ENCODE measurements around the gene MRLN. TPM values are rescaled to one million over a fixed set of nuclear protein-coding genes. Genes with fewer than 3 reads are reported as not detected.
"Not testable (repeated sequence)": the region's sequence is repeated elsewhere in the genome, so short reads cannot be mapped to it uniquely, and the experiment has no call there.

The MRLN gene
- total RNA-seq, 1 donor from 2014 or later = not detected

- ATAC-seq (ENCODE audit: poor library complexity) (no peak), DNase-seq (no peak)
- intact Hi-C loops (cut with DNase I) = no loop called here
These were observed 2.9 kb downstream of the MRLN start for GRCh38 chr10:59750155-59750945.

GRCh38 chr10:59748834-59749233, 4.4 kb downstream of the MRLN start:
- ATAC-seq (ENCODE audit: poor library complexity) (no peak), DNase-seq (no peak)
- intact Hi-C loops (cut with DNase I) = no loop called here

GRCh38 chr10:59745163-59745650, 8.0 kb downstream of the MRLN start:
- no peak for DNase-seq
- intact Hi-C loops (cut with DNase I) = no loop called here
- no peak for ATAC-seq (ENCODE audit: poor library complexity)

GRCh38 chr10:59744762-59745161, 8.5 kb downstream of the MRLN start:
- DNase-seq; intact Hi-C loops (cut with DNase I); ATAC-seq (ENCODE audit: poor library complexity): not testable (repeated sequence)

GRCh38 chr10:59744156-59744555, 9.1 kb downstream of the MRLN start:
- intact Hi-C loops (cut with DNase I); DNase-seq; ATAC-seq (ENCODE audit: poor library complexity): not testable (repeated sequence)

- DNase-seq = no peak
- intact Hi-C loops (cut with DNase I) = no loop called here
- ATAC-seq (ENCODE audit: poor library complexity) = no peak
These were observed 11.7 kb downstream of the MRLN start for GRCh38 chr10:59741583-59741982.

- DNase-seq (no peak), ATAC-seq (ENCODE audit: poor library complexity) (no peak)
- intact Hi-C loops (cut with DNase I) = no loop called here
These were observed 12.2 kb downstream of the MRLN start for GRCh38 chr10:59741048-59741447.

GRCh38 chr10:59736749-59737148, 16.5 kb downstream of the MRLN start:
- ATAC-seq (ENCODE audit: poor library complexity) (no peak), DNase-seq (no peak)
- intact Hi-C loops (cut with DNase I) = no loop called here

DNA sequence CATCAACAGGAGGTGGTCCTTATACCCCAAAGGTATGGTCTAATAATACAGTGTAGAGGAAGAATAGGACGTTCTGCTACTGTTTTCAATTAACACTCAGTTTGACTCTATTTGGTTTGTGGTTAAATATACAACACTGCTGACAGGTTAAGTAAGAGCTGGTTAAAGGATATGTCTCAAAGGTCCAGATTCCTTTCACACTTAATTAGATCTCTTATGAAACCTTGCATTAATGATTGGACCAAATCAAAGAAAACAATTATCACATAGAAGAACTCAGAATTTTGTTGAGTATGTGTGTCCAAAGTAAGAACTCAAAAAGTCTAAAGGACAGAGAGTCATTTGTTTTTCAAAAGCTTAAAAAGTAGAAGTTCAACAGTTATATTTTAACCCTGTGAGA, 18.0 kb downstream of the MRLN start:
- intact Hi-C loops (cut with DNase I) = no loop called here

GRCh38 chr10:59734014-59734462, 19.2 kb downstream of the MRLN start:
- DNase-seq = no peak
- intact Hi-C loops (cut with DNase I) = no loop called here
- ATAC-seq (ENCODE audit: poor library complexity) = no peak

More for the DNA sequence above, 18.0 kb downstream of the MRLN start:
- DNase-seq = no peak
- ATAC-seq (ENCODE audit: poor library complexity) = no peak

- DNase-seq; ATAC-seq (ENCODE audit: poor library complexity); intact Hi-C loops (cut with DNase I): not testable (repeated sequence)
These were observed 19.8 kb downstream of the MRLN start for GRCh38 chr10:59733321-59734013.

DNA sequence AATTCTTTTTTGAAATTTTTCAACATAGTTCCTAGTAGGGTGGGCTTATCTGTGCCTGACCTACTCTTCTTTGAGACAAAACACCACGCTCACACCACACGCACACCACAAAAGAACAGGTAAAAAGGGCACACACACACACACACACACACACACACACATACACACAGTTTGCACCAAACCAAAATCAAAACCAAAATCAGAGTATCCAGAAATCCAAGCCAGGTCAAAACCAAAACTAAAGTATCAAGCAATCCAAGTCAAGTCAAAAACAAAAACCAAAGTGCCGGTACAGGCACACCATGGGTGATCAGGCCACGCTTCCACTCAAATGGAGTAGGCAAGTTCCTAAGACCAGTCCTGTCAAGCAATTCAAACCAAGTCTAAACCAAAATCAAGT, 20.4 kb downstream of the MRLN start:
- ATAC-seq (ENCODE audit: poor library complexity); intact Hi-C loops (cut with DNase I); DNase-seq: not testable (repeated sequence)

DNA sequence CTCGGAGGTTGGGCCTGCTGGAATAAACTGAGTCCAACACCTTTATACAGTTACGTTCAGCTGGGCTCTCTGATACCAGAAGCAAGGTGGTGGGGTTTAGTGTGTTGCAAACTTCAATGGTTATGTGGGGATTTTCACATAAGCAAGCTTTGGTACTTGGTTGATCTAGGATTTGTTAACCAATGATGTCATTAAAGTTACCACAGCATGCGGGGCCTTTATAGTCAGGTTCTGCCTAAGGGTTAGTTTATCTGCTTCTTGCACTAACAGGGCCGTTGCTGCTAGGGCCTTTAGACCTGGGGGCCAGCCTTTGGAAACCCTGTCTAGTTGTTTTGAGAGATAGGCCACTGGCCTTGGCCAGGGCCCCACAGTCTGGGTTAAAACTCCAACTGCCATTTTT, 24.1 kb downstream of the MRLN start:
- ATAC-seq (ENCODE audit: poor library complexity); intact Hi-C loops (cut with DNase I); DNase-seq: not testable (repeated sequence)

- intact Hi-C loops (cut with DNase I) = no loop called here
- ATAC-seq (ENCODE audit: poor library complexity) (no peak), DNase-seq (no peak)
These were observed 28.9 kb downstream of the MRLN start for GRCh38 chr10:59724098-59724938.

DNA sequence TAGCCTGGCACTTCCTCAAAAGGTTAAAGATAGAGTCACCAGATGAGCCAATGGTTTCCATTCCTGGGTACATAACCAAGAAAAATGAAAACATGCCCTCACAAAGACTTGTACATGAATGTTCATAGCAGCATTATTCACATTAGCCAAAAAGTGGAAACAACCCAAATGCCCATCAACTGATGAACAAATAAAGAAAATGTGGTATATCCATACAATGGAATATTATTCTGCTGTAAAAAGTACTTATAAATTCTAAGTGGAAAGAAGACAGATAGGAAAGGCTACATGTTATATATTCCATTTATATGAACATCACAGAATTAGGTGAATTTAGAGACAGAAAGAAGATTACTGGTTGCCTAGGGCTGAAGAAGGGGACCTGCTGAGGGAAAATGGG, 32.9 kb downstream of the MRLN start:
- no peak for ATAC-seq (ENCODE audit: poor library complexity)
- intact Hi-C loops (cut with DNase I) = no loop called here
- no peak for DNase-seq

- no peak for ATAC-seq (ENCODE audit: poor library complexity)
- intact Hi-C loops (cut with DNase I) = no loop called here
- no peak for DNase-seq
These were observed 33.9 kb downstream of the MRLN start for GRCh38 chr10:59719374-59719773.

GRCh38 chr10:59718257-59718656, 35.0 kb downstream of the MRLN start:
- intact Hi-C loops (cut with DNase I) = no loop called here
- DNase-seq = no peak
- ATAC-seq (ENCODE audit: poor library complexity) = no peak

GRCh38 chr10:59713196-59713821, 39.9 kb downstream of the MRLN start:
- intact Hi-C loops (cut with DNase I) = no loop called here
- ATAC-seq (ENCODE audit: poor library complexity) (no peak), DNase-seq (no peak)

Measured in Right ventricle myocardium superior (tissue), 1 donor.